Keratinocyte (primary cell): ENCODE measurements around the gene LIPJ.

Experiments
- EZH2 ChIP-seq: IDR thresholded peaks from one replicate; pipeline ENCODE4 v1.6.1; 2012; ENCODE audit warnings: inconsistent platforms, mild to moderate bottlenecking, low read length, moderate library complexity
- TF ChIP-seq, protein P1 (sequence below), 3 experiments: IDR thresholded peaks in 1 of 3; conservative IDR thresholded peaks in 1 of 3; optimal IDR thresholded peaks in 1 of 3; 2 replicates in 2 of 3; 3 replicates in 1 of 3; pipeline versions ENCODE3 to v1.5.1; 2011; ENCODE audit warnings: low read length in 3 of 3, mild to moderate bottlenecking in 3 of 3, moderate library complexity in 2 of 3, control low read depth in 1 of 3, inconsistent platforms in 1 of 3; ENCODE audit not compliant: insufficient read depth in 2 of 3; ENCODE audit errors: extremely low read depth in 1 of 3

GRCh38 chr10:88583584-88583957 lies 3.0 kb upstream of the LIPJ start:
- TF ChIP-seq, protein P1, sequence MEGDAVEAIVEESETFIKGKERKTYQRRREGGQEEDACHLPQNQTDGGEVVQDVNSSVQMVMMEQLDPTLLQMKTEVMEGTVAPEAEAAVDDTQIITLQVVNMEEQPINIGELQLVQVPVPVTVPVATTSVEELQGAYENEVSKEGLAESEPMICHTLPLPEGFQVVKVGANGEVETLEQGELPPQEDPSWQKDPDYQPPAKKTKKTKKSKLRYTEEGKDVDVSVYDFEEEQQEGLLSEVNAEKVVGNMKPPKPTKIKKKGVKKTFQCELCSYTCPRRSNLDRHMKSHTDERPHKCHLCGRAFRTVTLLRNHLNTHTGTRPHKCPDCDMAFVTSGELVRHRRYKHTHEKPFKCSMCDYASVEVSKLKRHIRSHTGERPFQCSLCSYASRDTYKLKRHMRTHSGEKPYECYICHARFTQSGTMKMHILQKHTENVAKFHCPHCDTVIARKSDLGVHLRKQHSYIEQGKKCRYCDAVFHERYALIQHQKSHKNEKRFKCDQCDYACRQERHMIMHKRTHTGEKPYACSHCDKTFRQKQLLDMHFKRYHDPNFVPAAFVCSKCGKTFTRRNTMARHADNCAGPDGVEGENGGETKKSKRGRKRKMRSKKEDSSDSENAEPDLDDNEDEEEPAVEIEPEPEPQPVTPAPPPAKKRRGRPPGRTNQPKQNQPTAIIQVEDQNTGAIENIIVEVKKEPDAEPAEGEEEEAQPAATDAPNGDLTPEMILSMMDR (optimal IDR thresholded peaks at IDR 0.05 in 1 of 3, IDR thresholded peaks at IDR 0.05 in 1 of 3, conservative IDR thresholded peaks at IDR 0.05 in 1 of 3; ENCODE audit: extremely low read depth in 1 of 3, insufficient read depth in 2 of 3, low read length in 3 of 3): no peak
- TF ChIP-seq EZH2: no peak
